Breast epithelium (tissue), 4 donors: ENCODE results near the gene AK8. TPM values are rescaled to one million over a fixed set of nuclear protein-coding genes. Genes with fewer than 3 reads are reported as not detected.

Experiments used
- DNase-seq, 2 donors: peaks; one replicate each; pipeline ENCODE4 v3.0.0-alpha.2; 2019; ENCODE audit warnings: low spot score in 2 of 2
- H3K27ac ChIP-seq, 2 donors: fragments of 200-600 bp; sonication (generic) in 1 of 2; one replicate each; pipeline ENCODE4 v1.5.1; 2016 to 2019; ENCODE audit warnings: mild to moderate bottlenecking in 1 of 2
- H3K27me3 ChIP-seq, 2 donors: fragments of 200-600 bp; sonication (generic) in 1 of 2; one replicate each; pipeline versions ENCODE4 v1.5.1 to v1.6.0; 2017 to 2019; ENCODE audit warnings: control low read depth in 1 of 2, mild to moderate bottlenecking in 1 of 2
- H3K36me3 ChIP-seq: fragments of 200-600 bp; one replicate; pipeline ENCODE4 v1.5.1; 2019
- H3K4me1 ChIP-seq, 2 donors: fragments of 200-600 bp; sonication (generic); one replicate each; pipeline ENCODE4 v1.5.1; 2016 to 2019; ENCODE audit warnings: control low read depth in 1 of 2
- H3K4me3 ChIP-seq, 3 donors: fragments of 200-600 bp; sonication (generic); 1 replicate in 2 of 3; 2 replicates in 1 of 3; pipeline ENCODE4 v1.5.1; 2016 to 2019; ENCODE audit warnings: mild to moderate bottlenecking in 3 of 3, moderate library complexity in 2 of 3
- H3K9me3 ChIP-seq, 2 donors: fragments of 200-600 bp; sonication (generic) in 1 of 2; one replicate each; pipeline ENCODE4 v1.5.1; 2016 to 2019; ENCODE audit warnings: control low read depth in 1 of 2
- POLR2A ChIP-seq: fragments of 450-650 bp; IDR thresholded peaks from one replicate; pipeline ENCODE4 v1.6.1; 2016; ENCODE audit warnings: antibody characterized with exemption, mild to moderate bottlenecking, moderate library complexity
- POLR2AphosphoS5 ChIP-seq, 3 donors: sonication (generic); formaldehyde crosslinking; IDR thresholded peaks; one replicate each; pipeline ENCODE4 v1.6.1; 2017; ENCODE audit warnings: antibody characterized with exemption in 3 of 3
- intact Hi-C: fragments of 100-400 bp; cut with DNase I; formaldehyde crosslinking; loops from one replicate; pipeline ENCODE4 v1.15.1; 2023; ENCODE audit warnings: low total_unique reads
- total RNA-seq, 3 donors: library from RNA; depleted of rRNA; stranded (reverse); fragments of >200 nt; gene quantifications; one replicate each; pipeline ENCODE4 v1.1.0, GENCODE V29; 2016
- TF ChIP-seq, protein P1 (sequence below), 3 donors: fragments of 450-650 bp; IDR thresholded peaks; one replicate each; pipeline ENCODE4 v1.5.1; 2016 to 2017; ENCODE audit warnings: antibody characterized with exemption in 3 of 3, mild to moderate bottlenecking in 3 of 3, moderate library complexity in 3 of 3

Gene AK8
- total RNA-seq, 3 donors from 2014 or later = 0.66 to 2.6 (median 1.0) TPM

DNA sequence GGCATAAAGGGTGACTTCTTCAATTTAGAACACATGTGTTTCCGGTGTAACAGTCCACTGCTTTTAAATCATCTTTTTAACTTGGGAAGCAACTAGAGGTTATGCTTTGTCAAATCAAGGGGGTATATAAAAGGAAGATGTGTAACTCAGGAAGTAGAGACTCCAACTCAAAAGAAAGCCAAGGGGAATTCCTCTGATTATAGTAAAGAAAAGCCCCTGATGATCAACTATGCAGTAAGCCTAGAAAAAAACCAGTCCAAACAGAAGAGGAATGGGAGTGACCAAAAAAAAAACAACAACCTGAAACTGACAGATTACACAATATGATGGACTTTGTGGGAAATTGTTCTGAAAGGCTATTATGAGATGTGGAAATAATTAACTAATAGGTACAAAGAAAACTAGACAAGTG is 90.3 kb downstream of the AK8 start:
- Histone ChIP-seq H3K9me3 (peaks cover 0 to 5% of the 10 kb centered on the region in 2 donors), H3K4me1 (no peaks in the 10 kb centered on the region), H3K27me3 (no peaks in the 10 kb centered on the region), H3K27ac (no peak overlapping the region), H3K4me3 (no peak overlapping the region), H3K36me3 (no peaks in the 10 kb centered on the region)
- TF ChIP-seq POLR2A (no peak), POLR2AphosphoS5 (IDR thresholded peaks at IDR 0.05) (no peak)
- TF ChIP-seq, protein P1, sequence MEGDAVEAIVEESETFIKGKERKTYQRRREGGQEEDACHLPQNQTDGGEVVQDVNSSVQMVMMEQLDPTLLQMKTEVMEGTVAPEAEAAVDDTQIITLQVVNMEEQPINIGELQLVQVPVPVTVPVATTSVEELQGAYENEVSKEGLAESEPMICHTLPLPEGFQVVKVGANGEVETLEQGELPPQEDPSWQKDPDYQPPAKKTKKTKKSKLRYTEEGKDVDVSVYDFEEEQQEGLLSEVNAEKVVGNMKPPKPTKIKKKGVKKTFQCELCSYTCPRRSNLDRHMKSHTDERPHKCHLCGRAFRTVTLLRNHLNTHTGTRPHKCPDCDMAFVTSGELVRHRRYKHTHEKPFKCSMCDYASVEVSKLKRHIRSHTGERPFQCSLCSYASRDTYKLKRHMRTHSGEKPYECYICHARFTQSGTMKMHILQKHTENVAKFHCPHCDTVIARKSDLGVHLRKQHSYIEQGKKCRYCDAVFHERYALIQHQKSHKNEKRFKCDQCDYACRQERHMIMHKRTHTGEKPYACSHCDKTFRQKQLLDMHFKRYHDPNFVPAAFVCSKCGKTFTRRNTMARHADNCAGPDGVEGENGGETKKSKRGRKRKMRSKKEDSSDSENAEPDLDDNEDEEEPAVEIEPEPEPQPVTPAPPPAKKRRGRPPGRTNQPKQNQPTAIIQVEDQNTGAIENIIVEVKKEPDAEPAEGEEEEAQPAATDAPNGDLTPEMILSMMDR (IDR thresholded peaks at IDR 0.05) = no peak
- intact Hi-C loops = no loop called here
- no peak for DNase-seq

DNA sequence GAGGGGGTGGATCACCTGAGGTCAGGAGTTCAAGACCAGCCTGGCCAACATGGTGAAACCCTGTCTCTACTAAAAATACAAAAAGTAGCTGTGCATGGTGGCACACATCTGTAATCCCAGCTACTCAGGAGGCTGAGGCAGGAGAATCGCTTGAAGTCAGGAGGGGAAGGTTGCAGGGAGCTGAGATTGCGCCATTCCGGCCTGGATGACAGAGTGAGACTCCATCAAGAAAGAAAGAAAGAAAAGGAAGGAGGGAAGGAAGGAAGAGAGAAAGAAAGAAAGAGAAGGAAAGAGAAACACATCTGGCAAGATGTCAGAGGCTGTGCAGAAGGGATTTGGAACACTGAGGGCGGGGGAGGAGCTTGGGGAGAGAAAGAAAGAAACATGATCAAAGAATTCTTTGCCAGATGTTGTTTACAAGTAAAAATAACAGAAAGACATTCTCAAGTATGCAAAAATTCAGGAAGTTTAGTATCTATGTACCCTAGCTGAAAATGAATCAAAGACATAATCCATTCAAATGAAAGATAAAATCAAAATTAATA is 93.7 kb downstream of the AK8 start:
- no peaks in the 10 kb centered on the region for H3K36me3 ChIP-seq
- H3K9me3 ChIP-seq = peaks cover 0 to 5% of the 10 kb centered on the region in 2 donors
- TF ChIP-seq POLR2A (no peak), POLR2AphosphoS5 (IDR thresholded peaks at IDR 0.05) (no peak)
- H3K4me1 ChIP-seq = no peaks in the 10 kb centered on the region
- DNase-seq = no peak
- intact Hi-C loops = no loop called here
- no peak overlapping the region for H3K27ac ChIP-seq
- H3K4me3 ChIP-seq = no peak overlapping the region
- H3K27me3 ChIP-seq = no peaks in the 10 kb centered on the region

DNA sequence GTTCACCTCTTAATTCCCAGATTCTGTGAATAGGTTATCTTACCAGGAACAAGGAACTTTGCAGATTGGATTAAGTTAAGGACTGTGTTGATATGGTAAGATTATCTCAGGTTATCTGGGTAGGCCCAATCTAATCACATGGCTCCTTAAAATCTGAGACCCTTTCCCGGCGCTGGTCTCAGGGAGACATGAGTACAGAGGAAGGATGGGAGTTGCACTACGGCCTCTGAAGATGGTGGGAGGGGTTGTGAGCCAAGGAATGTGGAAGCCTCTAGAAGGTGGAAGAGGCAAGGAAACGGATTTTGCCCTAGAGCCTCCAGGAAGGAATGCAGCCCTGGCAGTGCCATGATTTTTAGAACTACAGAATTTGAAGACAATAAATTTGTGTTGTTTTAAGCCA is 95.1 kb downstream of the AK8 start:
- H3K9me3 ChIP-seq = no peaks in the 10 kb centered on the region
- DNase-seq = no peak
- H3K36me3 ChIP-seq = no peaks in the 10 kb centered on the region
- H3K27ac ChIP-seq = no peak overlapping the region
- H3K27me3 ChIP-seq = no peaks in the 10 kb centered on the region
- H3K4me1 ChIP-seq = no peaks in the 10 kb centered on the region
- TF ChIP-seq POLR2A = no peak
- TF ChIP-seq, protein P1 (IDR thresholded peaks at IDR 0.05) = no peak
- TF ChIP-seq POLR2AphosphoS5 (IDR thresholded peaks at IDR 0.05) = no peak
- no peak overlapping the region for H3K4me3 ChIP-seq
- intact Hi-C loops = no loop called here

DNA sequence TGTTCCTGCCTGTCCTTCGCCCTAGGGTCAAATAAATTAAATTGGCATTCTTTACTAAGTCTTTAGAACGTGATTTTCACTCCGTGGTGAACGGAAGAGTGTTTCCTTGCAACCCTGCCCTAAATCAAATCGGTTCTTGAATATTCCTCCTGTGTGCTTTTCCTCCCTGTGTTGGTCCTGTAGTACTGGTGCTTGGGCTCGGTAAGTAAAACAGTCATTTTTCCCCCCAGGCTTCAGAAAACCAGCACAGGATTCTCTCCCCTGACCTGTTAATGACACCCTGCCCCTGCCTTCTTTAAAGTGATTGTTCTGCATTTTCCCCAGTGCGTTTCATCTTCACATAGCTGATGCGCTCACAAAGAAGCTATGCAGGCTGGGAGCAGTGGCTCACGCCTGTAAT is 96.0 kb downstream of the AK8 start:
- Histone ChIP-seq H3K36me3 (no peaks in the 10 kb centered on the region), H3K9me3 (no peaks in the 10 kb centered on the region), H3K4me1 (no peaks in the 10 kb centered on the region), H3K27me3 (no peaks in the 10 kb centered on the region), H3K27ac (no peak overlapping the region), H3K4me3 (no peak overlapping the region)
- intact Hi-C loops = no loop called here
- DNase-seq = no peak
- TF ChIP-seq POLR2AphosphoS5 (IDR thresholded peaks at IDR 0.05) = no peak
- no peak for TF ChIP-seq POLR2A
- TF ChIP-seq, protein P1 (IDR thresholded peaks at IDR 0.05) = no peak

DNA sequence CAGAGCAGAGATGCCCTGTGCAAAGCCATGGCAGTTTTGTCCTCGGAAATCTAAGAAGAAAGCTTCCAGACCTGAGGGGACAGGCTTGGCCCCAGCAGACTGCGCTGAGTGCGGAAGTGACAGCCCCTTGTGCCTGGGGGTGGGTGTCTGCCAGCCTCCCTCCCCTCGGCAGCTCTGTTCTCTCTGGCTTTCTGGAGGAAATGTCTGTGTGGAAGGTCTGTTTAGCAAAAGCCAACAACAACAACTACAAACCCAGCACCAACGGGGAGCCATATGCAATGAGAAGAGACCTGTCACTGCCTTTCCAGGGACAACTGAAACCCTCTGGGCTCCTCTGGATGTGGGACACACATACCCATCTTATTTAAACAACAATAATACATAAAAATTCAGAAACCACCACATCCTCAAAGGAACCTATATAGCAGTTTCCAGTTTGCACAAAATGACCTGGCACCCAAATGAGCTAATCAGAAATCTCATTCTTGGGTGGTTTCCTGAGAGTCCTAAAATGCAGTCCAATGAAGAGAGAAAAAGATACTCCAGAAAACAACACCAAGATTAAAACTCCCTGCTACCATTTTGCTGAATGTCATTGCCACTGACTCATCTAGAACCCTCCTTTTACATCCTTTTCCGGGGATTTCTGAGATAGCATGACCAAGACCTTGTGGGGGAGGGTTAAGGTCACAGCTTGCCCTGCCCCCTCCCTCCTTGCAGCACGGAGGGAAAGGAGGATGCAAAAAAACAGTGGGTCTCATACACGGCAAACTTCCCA is 97.7 kb downstream of the AK8 start:
- no peak for TF ChIP-seq POLR2A
- TF ChIP-seq POLR2AphosphoS5 (IDR thresholded peaks at IDR 0.05) = no peak
- TF ChIP-seq, protein P1 (IDR thresholded peaks at IDR 0.05) = no peak
- Histone ChIP-seq H3K9me3 (no peaks in the 10 kb centered on the region), H3K4me3 (no peak overlapping the region), H3K27ac (no peak overlapping the region), H3K36me3 (no peaks in the 10 kb centered on the region), H3K4me1 (no peaks in the 10 kb centered on the region), H3K27me3 (no peaks in the 10 kb centered on the region)
- intact Hi-C loops = no loop called here
- DNase-seq = no peak
